ENCODE results near the gene FBXL4.

DNA sequence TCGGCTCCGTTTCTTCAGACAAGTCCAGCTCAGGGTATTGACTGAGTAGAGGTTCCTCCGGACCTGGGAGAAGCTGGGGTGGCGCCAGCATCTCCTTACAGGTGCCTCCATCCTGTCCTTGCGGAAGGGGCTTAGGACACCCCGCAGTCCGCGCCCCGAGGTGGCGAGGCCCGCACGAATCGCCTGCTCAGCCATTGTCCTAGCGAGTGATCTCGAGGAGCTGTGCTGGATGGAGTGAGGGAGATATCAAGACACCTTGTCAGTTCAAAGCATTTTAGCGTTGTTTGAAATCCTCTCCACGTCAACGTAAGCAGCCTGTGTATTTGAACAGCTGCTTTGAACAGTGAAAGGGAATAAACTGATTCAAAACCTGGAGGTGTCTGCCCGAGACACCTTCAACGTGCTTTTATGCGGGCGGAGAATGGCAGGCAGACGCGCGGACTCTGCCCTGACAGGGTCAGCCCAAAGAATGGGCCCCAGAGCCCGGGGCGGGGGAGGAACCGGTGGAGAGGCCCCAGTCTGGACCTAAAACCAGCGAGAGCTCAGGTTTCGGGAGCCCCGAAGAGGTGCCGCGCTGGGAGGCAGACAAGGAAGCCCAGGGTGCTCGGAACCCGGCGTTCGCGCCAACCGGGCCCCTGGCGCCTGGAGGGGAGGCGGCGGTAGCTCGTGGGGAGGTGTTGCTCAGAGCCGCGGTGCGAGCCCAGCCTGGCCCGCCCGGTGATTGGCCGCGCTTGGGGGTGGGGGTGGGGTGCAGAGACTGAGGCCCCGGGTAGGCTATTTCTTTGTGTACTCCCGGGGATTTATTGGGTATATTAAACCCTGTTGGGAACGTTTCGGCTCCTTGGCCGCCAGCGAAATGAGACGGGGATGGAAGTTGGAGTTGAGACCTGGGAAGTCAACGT, 116.4 kb downstream of the FBXL4 start:
- TF ChIP-seq POLR2AphosphoS5 (IDR thresholded peaks at IDR 0.05) = no peak
- TF ChIP-seq, protein P1, sequence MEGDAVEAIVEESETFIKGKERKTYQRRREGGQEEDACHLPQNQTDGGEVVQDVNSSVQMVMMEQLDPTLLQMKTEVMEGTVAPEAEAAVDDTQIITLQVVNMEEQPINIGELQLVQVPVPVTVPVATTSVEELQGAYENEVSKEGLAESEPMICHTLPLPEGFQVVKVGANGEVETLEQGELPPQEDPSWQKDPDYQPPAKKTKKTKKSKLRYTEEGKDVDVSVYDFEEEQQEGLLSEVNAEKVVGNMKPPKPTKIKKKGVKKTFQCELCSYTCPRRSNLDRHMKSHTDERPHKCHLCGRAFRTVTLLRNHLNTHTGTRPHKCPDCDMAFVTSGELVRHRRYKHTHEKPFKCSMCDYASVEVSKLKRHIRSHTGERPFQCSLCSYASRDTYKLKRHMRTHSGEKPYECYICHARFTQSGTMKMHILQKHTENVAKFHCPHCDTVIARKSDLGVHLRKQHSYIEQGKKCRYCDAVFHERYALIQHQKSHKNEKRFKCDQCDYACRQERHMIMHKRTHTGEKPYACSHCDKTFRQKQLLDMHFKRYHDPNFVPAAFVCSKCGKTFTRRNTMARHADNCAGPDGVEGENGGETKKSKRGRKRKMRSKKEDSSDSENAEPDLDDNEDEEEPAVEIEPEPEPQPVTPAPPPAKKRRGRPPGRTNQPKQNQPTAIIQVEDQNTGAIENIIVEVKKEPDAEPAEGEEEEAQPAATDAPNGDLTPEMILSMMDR (IDR thresholded peaks at IDR 0.05) = no peak
